ENCODE measurements around the gene SLC12A7. TPM values are rescaled to one million over a fixed set of nuclear protein-coding genes. Genes with fewer than 3 reads are reported as not detected.

SLC12A7 gene
- total and polyA plus RNA-seq, 9 of the 15 experiments (the other 6 are each of a cell fraction or from before 2014, with no cell fraction given): 0.01 to 3.1 (median 0.56) TPM

DNA sequence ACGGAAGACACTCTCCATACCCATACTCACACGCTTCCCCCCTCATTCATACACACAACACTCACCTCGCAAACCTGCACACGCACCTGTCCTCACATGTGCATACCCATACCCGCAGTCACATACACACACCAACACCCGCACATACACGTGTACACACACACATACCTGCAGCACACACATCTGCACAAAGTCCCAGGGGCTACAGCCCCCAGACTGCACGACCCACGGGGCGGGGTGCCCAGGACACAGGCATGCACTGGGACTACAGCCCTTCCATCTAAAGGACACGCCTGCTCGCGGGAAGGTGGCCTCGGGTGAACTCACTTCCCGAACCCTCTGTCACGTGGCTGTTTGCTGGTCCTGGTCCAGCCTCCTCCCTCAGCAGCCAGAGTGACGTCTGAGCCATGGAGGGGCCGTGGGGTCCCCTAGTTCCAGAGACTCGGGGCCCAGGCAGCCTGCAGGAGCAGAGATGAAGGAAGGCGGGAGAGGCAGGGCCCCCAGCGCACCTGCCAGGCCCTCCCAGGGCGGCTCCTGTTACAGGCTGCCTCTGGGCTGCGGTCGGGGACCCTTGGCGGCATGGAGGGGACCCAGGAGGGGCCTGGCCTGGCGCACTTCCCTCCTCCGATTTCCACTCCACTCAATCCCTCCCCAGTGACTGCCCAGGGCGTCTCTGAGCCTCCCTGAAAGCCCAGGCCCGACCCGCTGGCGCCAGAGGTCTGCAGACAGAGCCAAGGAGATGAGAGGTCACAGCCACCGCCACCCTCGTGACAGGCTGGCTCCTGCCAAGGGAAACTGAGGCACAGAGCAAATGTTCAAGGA is 8.1 kb downstream of the SLC12A7 start:
- intact Hi-C loops (cut with micrococcal nuclease) (no loop called here), in situ Hi-C loops (cut with MboI) (no loop called here)
- Histone ChIP-seq H2AFZ (ENCODE audit: low read depth, low read length) (no peak overlapping the region), H4K20me1 (replicated peaks; ENCODE audit: control insufficient read depth, insufficient read depth, low read length) (peaks cover 15% of the 10 kb centered on the region; the same call in 1 of the 2 replicates), H3K36me3 (ENCODE audit: control insufficient read depth, insufficient read depth, low read length) (no peaks in the 10 kb centered on the region), H3K27ac (ENCODE audit: extremely low read depth, low read depth, low read length) (no peak overlapping the region), H3K4me2 (ENCODE audit: insufficient read depth, low read length) (peak overlapping the region; percentile 33; the same call in 1 of the 2 replicates), H3K27me3 (ENCODE audit: control insufficient read depth in 2 of 2, insufficient read depth in 2 of 2, low read length in 2 of 2) (peaks cover 6 to 26% of the 10 kb centered on the region in 2 experiments; a peak in 4 of 5 replicates), H3K9ac (ENCODE audit: insufficient read depth in 1 of 2, low read depth in 2 of 2, low read length in 2 of 2) (peak overlapping the region in 1 of 2 experiments; percentile 74; a peak in 2 of 4 replicates), H3K4me1 (replicated peaks in 1 of 2; ENCODE audit: control insufficient read depth in 2 of 2, insufficient read depth in 2 of 2, low read length in 2 of 2) (peaks cover 50 to 100% of the 10 kb centered on the region in 2 experiments; a peak in 4 of 5 replicates), H3K9me3 (replicated peaks; ENCODE audit: control insufficient read depth, insufficient read depth, low read depth, low read length) (no peaks in the 10 kb centered on the region), H3K4me3 (no peak overlapping the region), H3K79me2 (ENCODE audit: control insufficient read depth, insufficient read depth, low read length) (no peaks in the 10 kb centered on the region), H3K9me1 (ENCODE audit: control insufficient read depth, insufficient read depth, low read length) (no peaks in the 10 kb centered on the region)
- CTCF ChIA-PET (ENCODE audit: low intra/inter-chr PET ratio): no interaction called here
- POLR2A ChIA-PET: no interaction called here
- ATAC-seq (no peak), FAIRE-seq (peak; percentile 26), DNase-seq (ENCODE audit: extremely low read depth in 1 of 4, low spot score in 3 of 4) (peak in 3 of 4 experiments; percentile 37 to 53 (median 53))
- no TSS peak for BruUV-seq (replicated peaks)
- 30% methylated on average over 33 of the region's 33 CpGs for WGBS (ENCODE audit: insufficient coverage, low coverage, missing lambda C conversion rate)
- TF ChIP-seq KDM1A (IDR thresholded peaks at IDR 0.05): peak in 1 of 2 experiments; percentile 80; a peak in 2 of 4 replicates
- TF ChIP-seq FOXP1 (CRISPR knock-in tag; IDR thresholded peaks at IDR 0.05): 0 out of 2 replicates have a peak, but pooled peaks have one; percentile 76
- TF ChIP-seq NFRKB (IDR thresholded peaks at IDR 0.05; ENCODE audit: low read depth): no peak
- TF ChIP-seq, protein P1, sequence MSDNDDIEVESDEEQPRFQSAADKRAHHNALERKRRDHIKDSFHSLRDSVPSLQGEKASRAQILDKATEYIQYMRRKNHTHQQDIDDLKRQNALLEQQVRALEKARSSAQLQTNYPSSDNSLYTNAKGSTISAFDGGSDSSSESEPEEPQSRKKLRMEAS (CRISPR knock-in tag; IDR thresholded peaks at IDR 0.05): peak; percentile 67; the same call in 1 of the 2 replicates
- 0 out of 2 replicates have a peak, but pooled peaks have one; percentile 23 for TF ChIP-seq CEBPG (CRISPR knock-in tag; IDR thresholded peaks at IDR 0.05)
- TF ChIP-seq CEBPG (tag; conservative IDR thresholded peaks at IDR 0.05 in 1 of 2, IDR thresholded peaks at IDR 0.05 in 1 of 2): no peak
- 0 out of 2 replicates have a peak, but pooled peaks have one; percentile 45 for TF ChIP-seq ZNF232 (CRISPR knock-in tag; IDR thresholded peaks at IDR 0.05)
- TF ChIP-seq SAP30 (IDR thresholded peaks at IDR 0.05; ENCODE audit: borderline replicate concordance, insufficient read depth, low read depth, low read length, poor library complexity, severe bottlenecking): no peak
- TF ChIP-seq FOXA3 (CRISPR knock-in tag; conservative IDR thresholded peaks at IDR 0.05 in 1 of 2, IDR thresholded peaks at IDR 0.05 in 1 of 2): peak in 1 of 2 experiments; percentile 64; a peak in 1 of 4 replicates
- peak; percentile 86; the same call in 1 of the 2 replicates for TF ChIP-seq HDGF (IDR thresholded peaks at IDR 0.05)
- TF ChIP-seq BHLHE40 (IDR thresholded peaks at IDR 0.05; ENCODE audit: low read length): peak; percentile 59; the same call in 1 of the 2 replicates
- TF ChIP-seq, protein P2, sequence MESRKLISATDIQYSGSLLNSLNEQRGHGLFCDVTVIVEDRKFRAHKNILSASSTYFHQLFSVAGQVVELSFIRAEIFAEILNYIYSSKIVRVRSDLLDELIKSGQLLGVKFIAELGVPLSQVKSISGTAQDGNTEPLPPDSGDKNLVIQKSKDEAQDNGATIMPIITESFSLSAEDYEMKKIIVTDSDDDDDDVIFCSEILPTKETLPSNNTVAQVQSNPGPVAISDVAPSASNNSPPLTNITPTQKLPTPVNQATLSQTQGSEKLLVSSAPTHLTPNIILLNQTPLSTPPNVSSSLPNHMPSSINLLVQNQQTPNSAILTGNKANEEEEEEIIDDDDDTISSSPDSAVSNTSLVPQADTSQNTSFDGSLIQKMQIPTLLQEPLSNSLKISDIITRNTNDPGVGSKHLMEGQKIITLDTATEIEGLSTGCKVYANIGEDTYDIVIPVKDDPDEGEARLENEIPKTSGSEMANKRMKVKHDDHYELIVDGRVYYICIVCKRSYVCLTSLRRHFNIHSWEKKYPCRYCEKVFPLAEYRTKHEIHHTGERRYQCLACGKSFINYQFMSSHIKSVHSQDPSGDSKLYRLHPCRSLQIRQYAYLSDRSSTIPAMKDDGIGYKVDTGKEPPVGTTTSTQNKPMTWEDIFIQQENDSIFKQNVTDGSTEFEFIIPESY (CRISPR knock-in tag; IDR thresholded peaks at IDR 0.05): peak; percentile 66
- no peak for TF ChIP-seq TEAD4 (IDR thresholded peaks at IDR 0.05; ENCODE audit: low read length)
- 0 out of 2 replicates have a peak, but pooled peaks have one; percentile 34 for TF ChIP-seq TEAD4 (CRISPR knock-in tag; IDR thresholded peaks at IDR 0.05; ENCODE audit: borderline replicate concordance)
- TF ChIP-seq POLR3G (IDR thresholded peaks at IDR 0.05; ENCODE audit: extremely low read depth, insufficient read length, insufficient replicate concordance): no peak
- TF ChIP-seq BRCA1 (IDR thresholded peaks at IDR 0.05): no peak
- TF ChIP-seq BRCA1 (CRISPR knock-in tag; IDR thresholded peaks at IDR 0.05): no peak
- TF ChIP-seq NRF1 (conservative IDR thresholded peaks at IDR 0.05 in 1 of 2, IDR thresholded peaks at IDR 0.05 in 1 of 2): 0 out of 4 replicates have a peak, but pooled peaks have one; percentile 28 to 45
- peak; percentile 25; the same call in 1 of the 2 replicates for TF ChIP-seq ZBTB7A (IDR thresholded peaks at IDR 0.05; ENCODE audit: borderline replicate concordance, control insufficient read depth, low read depth, low read length)

All from K562 (cell line).